ENCODE measurements around the gene PSMD11. TPM values are rescaled to one million over a fixed set of nuclear protein-coding genes. Genes with fewer than 3 reads are reported as not detected.

Gene PSMD11
- total RNA-seq, 2 donors from 2014 or later = 164 to 168 TPM

GRCh38 chr17:32483451-32484019 lies 39.2 kb downstream of the PSMD11 start:
- no peak overlapping the region for H3K4me3 ChIP-seq (ENCODE audit: low read length)
- H3K4me1 ChIP-seq (ENCODE audit: control insufficient read depth, insufficient read depth, low read length) = peaks cover 10% of the 10 kb centered on the region
- H3K36me3 ChIP-seq (ENCODE audit: control insufficient read depth, insufficient read depth, low read length) = peaks cover 42% of the 10 kb centered on the region
- Mint-ChIP-seq H3K4me1 (peaks cover 35% of the 10 kb centered on the region), H3K27ac (peak overlapping the region; percentile 74), H3K27me3 (ENCODE audit: insufficient read depth) (no peaks in the 10 kb centered on the region), H3K36me3 (ENCODE audit: low read depth) (peaks cover 37% of the 10 kb centered on the region), H3K4me3 (no peak overlapping the region), H3K9me3 (no peaks in the 10 kb centered on the region)
- no peak overlapping the region for H3K9ac ChIP-seq (ENCODE audit: extremely low read depth, low read length, poor library complexity, severe bottlenecking)
- TF ChIP-seq, protein P1, sequence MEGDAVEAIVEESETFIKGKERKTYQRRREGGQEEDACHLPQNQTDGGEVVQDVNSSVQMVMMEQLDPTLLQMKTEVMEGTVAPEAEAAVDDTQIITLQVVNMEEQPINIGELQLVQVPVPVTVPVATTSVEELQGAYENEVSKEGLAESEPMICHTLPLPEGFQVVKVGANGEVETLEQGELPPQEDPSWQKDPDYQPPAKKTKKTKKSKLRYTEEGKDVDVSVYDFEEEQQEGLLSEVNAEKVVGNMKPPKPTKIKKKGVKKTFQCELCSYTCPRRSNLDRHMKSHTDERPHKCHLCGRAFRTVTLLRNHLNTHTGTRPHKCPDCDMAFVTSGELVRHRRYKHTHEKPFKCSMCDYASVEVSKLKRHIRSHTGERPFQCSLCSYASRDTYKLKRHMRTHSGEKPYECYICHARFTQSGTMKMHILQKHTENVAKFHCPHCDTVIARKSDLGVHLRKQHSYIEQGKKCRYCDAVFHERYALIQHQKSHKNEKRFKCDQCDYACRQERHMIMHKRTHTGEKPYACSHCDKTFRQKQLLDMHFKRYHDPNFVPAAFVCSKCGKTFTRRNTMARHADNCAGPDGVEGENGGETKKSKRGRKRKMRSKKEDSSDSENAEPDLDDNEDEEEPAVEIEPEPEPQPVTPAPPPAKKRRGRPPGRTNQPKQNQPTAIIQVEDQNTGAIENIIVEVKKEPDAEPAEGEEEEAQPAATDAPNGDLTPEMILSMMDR (conservative IDR thresholded peaks at IDR 0.05) = peak; percentile 75
- DNase-seq = peak; percentile 96
- H3K27me3 ChIP-seq (ENCODE audit: control insufficient read depth, insufficient read depth, low read length, poor library complexity, severe bottlenecking) = no peaks in the 10 kb centered on the region
- WGBS, 2 experiments (ENCODE audit: insufficient coverage in 1 of 2, insufficient read length in 1 of 2) = 22 to 30% methylated on average over 2 to 7 of the region's 7 CpGs
- H3K9me3 ChIP-seq (ENCODE audit: control insufficient read depth, low read length) = no peaks in the 10 kb centered on the region
- peak overlapping the region; percentile 89 for H3K27ac ChIP-seq (ENCODE audit: low read depth, low read length)

GRCh38 chr17:32484041-32484461 lies 39.7 kb downstream of the PSMD11 start:
- Mint-ChIP-seq H3K36me3 (ENCODE audit: low read depth) (peaks cover 38% of the 10 kb centered on the region), H3K4me3 (no peak overlapping the region), H3K27me3 (ENCODE audit: insufficient read depth) (no peaks in the 10 kb centered on the region), H3K27ac (peak overlapping the region; percentile 74), H3K4me1 (peaks cover 40% of the 10 kb centered on the region), H3K9me3 (no peaks in the 10 kb centered on the region)
- DNase-seq = peak; percentile 82
- H3K27ac ChIP-seq (ENCODE audit: low read depth, low read length) = peak overlapping the region; percentile 89
- whole genome bisulfite sequencing, 2 experiments (ENCODE audit: insufficient coverage in 1 of 2, insufficient read length in 1 of 2) = 69 to 72% methylated on average over 3 to 4 of the region's 4 CpGs
- no peak overlapping the region for H3K9ac ChIP-seq (ENCODE audit: extremely low read depth, low read length, poor library complexity, severe bottlenecking)
- H3K27me3 ChIP-seq (ENCODE audit: control insufficient read depth, insufficient read depth, low read length, poor library complexity, severe bottlenecking) = no peaks in the 10 kb centered on the region
- H3K4me1 ChIP-seq (ENCODE audit: control insufficient read depth, insufficient read depth, low read length) = peaks cover 14% of the 10 kb centered on the region
- TF ChIP-seq, protein P1 (conservative IDR thresholded peaks at IDR 0.05) = no peak
- H3K9me3 ChIP-seq (ENCODE audit: control insufficient read depth, low read length) = no peaks in the 10 kb centered on the region
- H3K36me3 ChIP-seq (ENCODE audit: control insufficient read depth, insufficient read depth, low read length) = peaks cover 42% of the 10 kb centered on the region
- H3K4me3 ChIP-seq (ENCODE audit: low read length) = no peak overlapping the region

DNA sequence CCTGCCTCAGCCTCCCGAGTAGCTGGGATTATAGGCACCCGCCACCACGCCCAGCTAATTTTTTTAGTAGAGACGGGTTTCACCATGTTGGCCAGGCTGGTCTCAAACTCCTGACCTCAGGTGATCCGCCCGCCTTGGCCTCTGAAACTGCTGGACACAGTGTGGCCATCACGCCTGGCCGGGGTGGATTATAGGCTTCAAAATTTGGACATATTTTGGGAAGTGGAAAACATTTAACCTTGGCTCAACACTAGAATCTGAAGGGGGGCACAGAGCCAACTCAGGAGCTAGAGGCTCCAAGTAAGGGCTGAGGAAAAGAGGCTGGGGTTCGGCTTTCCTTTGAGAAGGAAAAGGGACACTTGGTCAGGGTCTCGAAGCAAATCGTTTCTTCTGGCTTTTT lies 40.3 kb downstream of the PSMD11 start:
- Histone ChIP-seq H3K4me1 (ENCODE audit: control insufficient read depth, insufficient read depth, low read length) (peaks cover 17% of the 10 kb centered on the region), H3K36me3 (ENCODE audit: control insufficient read depth, insufficient read depth, low read length) (peaks cover 38% of the 10 kb centered on the region), H3K27ac (ENCODE audit: low read depth, low read length) (no peak overlapping the region), H3K9ac (ENCODE audit: extremely low read depth, low read length, poor library complexity, severe bottlenecking) (no peak overlapping the region), H3K4me3 (ENCODE audit: low read length) (no peak overlapping the region), H3K9me3 (ENCODE audit: control insufficient read depth, low read length) (no peaks in the 10 kb centered on the region), H3K27me3 (ENCODE audit: control insufficient read depth, insufficient read depth, low read length, poor library complexity, severe bottlenecking) (no peaks in the 10 kb centered on the region)
- peaks cover 35% of the 10 kb centered on the region for H3K36me3 Mint-ChIP-seq (ENCODE audit: low read depth)
- TF ChIP-seq, protein P1 (conservative IDR thresholded peaks at IDR 0.05) = no peak
- DNase-seq = no peak
- no peak overlapping the region for H3K4me3 Mint-ChIP-seq
- no peak overlapping the region for H3K27ac Mint-ChIP-seq
- 94 to 95% methylated on average over 8 to 11 of the region's 11 CpGs for WGBS, 2 experiments (ENCODE audit: insufficient coverage in 1 of 2, insufficient read length in 1 of 2)
- peaks cover 45% of the 10 kb centered on the region for H3K4me1 Mint-ChIP-seq
- no peaks in the 10 kb centered on the region for H3K27me3 Mint-ChIP-seq (ENCODE audit: insufficient read depth)
- H3K9me3 Mint-ChIP-seq = no peaks in the 10 kb centered on the region

Measured in endodermal cell (in vitro differentiated cells).